ENCODE data around the gene HEPHL1.

- no peak for TF ChIP-seq CTCF (IDR thresholded peaks at IDR 0.05; ENCODE audit: borderline replicate concordance, extremely low read depth, low read length, poor library complexity, severe bottlenecking)
- no peak for TF ChIP-seq EZH2 (IDR thresholded peaks at IDR 0.05; ENCODE audit: borderline replicate concordance, low read depth, low read length, severe bottlenecking)
These were observed 111.8 kb downstream of the HEPHL1 start for GRCh38 chr11:94132823-94133408.
